ENCODE results near the gene PRND. TPM values are rescaled to one million over a fixed set of nuclear protein-coding genes. Genes with fewer than 3 reads are reported as not detected.

Gene PRND
- total and polyA plus RNA-seq, 2 experiments from 2014 or later = 0.10 TPM; not detected in 1

- Histone ChIP-seq H3K27ac (ENCODE audit: low read depth) (no peak overlapping the region), H2AFZ (no peak overlapping the region), H3K27me3 (ENCODE audit: insufficient read depth) (no peaks in the 10 kb centered on the region), H3F3A (replicated peaks; ENCODE audit: low read depth) (no peaks in the 10 kb centered on the region), H3K36me3 (ENCODE audit: insufficient read depth) (no peaks in the 10 kb centered on the region), H3K4me1 (ENCODE audit: insufficient read depth) (peaks cover 9% of the 10 kb centered on the region), H3K9me2 (ENCODE audit: insufficient read depth) (no peaks in the 10 kb centered on the region), H4K20me1 (replicated peaks; ENCODE audit: insufficient read depth) (no peaks in the 10 kb centered on the region), H3K79me2 (replicated peaks; ENCODE audit: insufficient read depth) (no peaks in the 10 kb centered on the region), H3K4me2 (no peak overlapping the region), H3K4me3 (no peak overlapping the region)
- no peak overlapping the region for H3K4me3 Mint-ChIP-seq
- no peak for TF ChIP-seq ETS1 (IDR thresholded peaks at IDR 0.05)
- TF ChIP-seq ZNF114 (CRISPR knock-in tag; IDR thresholded peaks at IDR 0.05) = no peak
- no peak for TF ChIP-seq JUNB (IDR thresholded peaks at IDR 0.05; ENCODE audit: unreplicated experiment)
- TF ChIP-seq ZNF462 (CRISPR knock-in tag; IDR thresholded peaks at IDR 0.05) = no peak
- no peak for TF ChIP-seq NANOG (IDR thresholded peaks at IDR 0.05; ENCODE audit: borderline replicate concordance)
- TF ChIP-seq EZH2phosphoT487 (IDR thresholded peaks at IDR 0.05; ENCODE audit: unreplicated experiment) = no peak
- no peak for TF ChIP-seq STAT1 (IDR thresholded peaks at IDR 0.05; ENCODE audit: unreplicated experiment)
- TF ChIP-seq POLR2AphosphoS5 (IDR thresholded peaks at IDR 0.05; ENCODE audit: low read depth) = no peak
- TF ChIP-seq, protein P1, sequence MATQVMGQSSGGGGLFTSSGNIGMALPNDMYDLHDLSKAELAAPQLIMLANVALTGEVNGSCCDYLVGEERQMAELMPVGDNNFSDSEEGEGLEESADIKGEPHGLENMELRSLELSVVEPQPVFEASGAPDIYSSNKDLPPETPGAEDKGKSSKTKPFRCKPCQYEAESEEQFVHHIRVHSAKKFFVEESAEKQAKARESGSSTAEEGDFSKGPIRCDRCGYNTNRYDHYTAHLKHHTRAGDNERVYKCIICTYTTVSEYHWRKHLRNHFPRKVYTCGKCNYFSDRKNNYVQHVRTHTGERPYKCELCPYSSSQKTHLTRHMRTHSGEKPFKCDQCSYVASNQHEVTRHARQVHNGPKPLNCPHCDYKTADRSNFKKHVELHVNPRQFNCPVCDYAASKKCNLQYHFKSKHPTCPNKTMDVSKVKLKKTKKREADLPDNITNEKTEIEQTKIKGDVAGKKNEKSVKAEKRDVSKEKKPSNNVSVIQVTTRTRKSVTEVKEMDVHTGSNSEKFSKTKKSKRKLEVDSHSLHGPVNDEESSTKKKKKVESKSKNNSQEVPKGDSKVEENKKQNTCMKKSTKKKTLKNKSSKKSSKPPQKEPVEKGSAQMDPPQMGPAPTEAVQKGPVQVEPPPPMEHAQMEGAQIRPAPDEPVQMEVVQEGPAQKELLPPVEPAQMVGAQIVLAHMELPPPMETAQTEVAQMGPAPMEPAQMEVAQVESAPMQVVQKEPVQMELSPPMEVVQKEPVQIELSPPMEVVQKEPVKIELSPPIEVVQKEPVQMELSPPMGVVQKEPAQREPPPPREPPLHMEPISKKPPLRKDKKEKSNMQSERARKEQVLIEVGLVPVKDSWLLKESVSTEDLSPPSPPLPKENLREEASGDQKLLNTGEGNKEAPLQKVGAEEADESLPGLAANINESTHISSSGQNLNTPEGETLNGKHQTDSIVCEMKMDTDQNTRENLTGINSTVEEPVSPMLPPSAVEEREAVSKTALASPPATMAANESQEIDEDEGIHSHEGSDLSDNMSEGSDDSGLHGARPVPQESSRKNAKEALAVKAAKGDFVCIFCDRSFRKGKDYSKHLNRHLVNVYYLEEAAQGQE (IDR thresholded peaks at IDR 0.05; ENCODE audit: unreplicated experiment) = no peak
- TF ChIP-seq EZH2 (IDR thresholded peaks at IDR 0.05; ENCODE audit: low read depth, unreplicated experiment) = no peak
- TF ChIP-seq ZNF331 (CRISPR knock-in tag; IDR thresholded peaks at IDR 0.05; ENCODE audit: low read depth) = no peak
- TF ChIP-seq, protein P2, sequence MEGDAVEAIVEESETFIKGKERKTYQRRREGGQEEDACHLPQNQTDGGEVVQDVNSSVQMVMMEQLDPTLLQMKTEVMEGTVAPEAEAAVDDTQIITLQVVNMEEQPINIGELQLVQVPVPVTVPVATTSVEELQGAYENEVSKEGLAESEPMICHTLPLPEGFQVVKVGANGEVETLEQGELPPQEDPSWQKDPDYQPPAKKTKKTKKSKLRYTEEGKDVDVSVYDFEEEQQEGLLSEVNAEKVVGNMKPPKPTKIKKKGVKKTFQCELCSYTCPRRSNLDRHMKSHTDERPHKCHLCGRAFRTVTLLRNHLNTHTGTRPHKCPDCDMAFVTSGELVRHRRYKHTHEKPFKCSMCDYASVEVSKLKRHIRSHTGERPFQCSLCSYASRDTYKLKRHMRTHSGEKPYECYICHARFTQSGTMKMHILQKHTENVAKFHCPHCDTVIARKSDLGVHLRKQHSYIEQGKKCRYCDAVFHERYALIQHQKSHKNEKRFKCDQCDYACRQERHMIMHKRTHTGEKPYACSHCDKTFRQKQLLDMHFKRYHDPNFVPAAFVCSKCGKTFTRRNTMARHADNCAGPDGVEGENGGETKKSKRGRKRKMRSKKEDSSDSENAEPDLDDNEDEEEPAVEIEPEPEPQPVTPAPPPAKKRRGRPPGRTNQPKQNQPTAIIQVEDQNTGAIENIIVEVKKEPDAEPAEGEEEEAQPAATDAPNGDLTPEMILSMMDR (conservative IDR thresholded peaks at IDR 0.05; ENCODE audit: low read depth in 2 of 2) = no peak
- TF ChIP-seq CREB1 (CRISPR knock-in tag; IDR thresholded peaks at IDR 0.05; ENCODE audit: low read depth) = no peak
- no peak for ATAC-seq
- DNase-seq (ENCODE audit: low spot score) = no peak
- peaks cover 13% of the 10 kb centered on the region for H3K4me1 Mint-ChIP-seq
- H3K9me3 Mint-ChIP-seq = peaks cover 3% of the 10 kb centered on the region; the same call in 2 of the 3 replicates
- H3K36me3 Mint-ChIP-seq (ENCODE audit: low read depth) = no peaks in the 10 kb centered on the region
- H3K27me3 Mint-ChIP-seq (ENCODE audit: insufficient read depth, low read depth, poor library complexity) = peaks cover 2% of the 10 kb centered on the region
- no peak overlapping the region for H3K27ac Mint-ChIP-seq
Measured at GRCh38 chr20:4709261-4710105, 12.2 kb upstream of the PRND start.
